H9 (cell line): ENCODE data around the gene METRN. TPM values are rescaled to one million over a fixed set of nuclear protein-coding genes. Genes with fewer than 3 reads are reported as not detected.

Experiments used
- DNase-seq: peaks from one replicate; pipeline ENCODE4 v3.0.0-alpha.2; 2017
- H2AFZ ChIP-seq: one replicate; pipeline ENCODE4 v1.6.1; 2013; ENCODE audit warnings: mild to moderate bottlenecking, low read length, control low read depth, moderate library complexity
- H2AK5ac ChIP-seq: 2 replicates; pipeline ENCODE4 v1.6.1; 2013; ENCODE audit warnings: low read length, control low read depth, mixed read lengths; ENCODE audit not compliant: insufficient read length
- H2BK120ac ChIP-seq: one replicate; pipeline ENCODE4 v1.6.1; 2013; ENCODE audit warnings: low read depth, mild to moderate bottlenecking, low read length, control low read depth, inconsistent platforms; ENCODE audit not compliant: poor library complexity, severe bottlenecking
- H2BK12ac ChIP-seq: 2 replicates; pipeline ENCODE4 v1.6.1; 2013; ENCODE audit warnings: low read length, control low read depth, mixed read lengths, low read depth; ENCODE audit not compliant: insufficient read length
- H2BK15ac ChIP-seq: 2 replicates; pipeline ENCODE4 v1.6.1; 2013; ENCODE audit warnings: low read depth, low read length, control low read depth
- H2BK20ac ChIP-seq: one replicate; pipeline ENCODE4 v1.6.1; 2013; ENCODE audit warnings: low read depth, mild to moderate bottlenecking, low read length, control low read depth, inconsistent platforms; ENCODE audit not compliant: poor library complexity, severe bottlenecking
- H2BK5ac ChIP-seq: 2 replicates; pipeline ENCODE4 v1.6.1; 2013; ENCODE audit warnings: low read length, control low read depth, mixed read lengths; ENCODE audit not compliant: insufficient read length
- H3K14ac ChIP-seq: 2 replicates; pipeline ENCODE4 v1.6.1; 2013; ENCODE audit warnings: low read length, control low read depth; ENCODE audit not compliant: insufficient read depth
- H3K18ac ChIP-seq: 2 replicates; pipeline ENCODE4 v1.6.1; 2013; ENCODE audit warnings: low read depth, mild to moderate bottlenecking, mixed read lengths, low read length, control low read depth; ENCODE audit not compliant: insufficient read length
- H3K23ac ChIP-seq: 2 replicates; pipeline ENCODE4 v1.6.1; 2013; ENCODE audit warnings: low read length, control low read depth, mixed read lengths, low read depth; ENCODE audit not compliant: insufficient read length
- H3K23me2 ChIP-seq: 2 replicates; pipeline ENCODE4 v1.6.1; 2013; ENCODE audit warnings: low read depth, mild to moderate bottlenecking, mixed read lengths, low read length, control low read depth; ENCODE audit not compliant: insufficient read length, poor library complexity, severe bottlenecking
- H3K27ac ChIP-seq: 2 replicates; pipeline ENCODE4 v1.5.1; 2013; ENCODE audit warnings: low read length, control low read depth, mixed read lengths, low read depth; ENCODE audit not compliant: insufficient read length
- H3K27me3 ChIP-seq: 2 replicates; pipeline ENCODE4 v1.6.1; 2013; ENCODE audit warnings: low read length, control low read depth, inconsistent platforms; ENCODE audit not compliant: insufficient read depth
- H3K4ac ChIP-seq: 2 replicates; pipeline ENCODE4 v1.6.1; 2013; ENCODE audit warnings: low read depth, mild to moderate bottlenecking, control low read depth, inconsistent platforms, low read length, moderate library complexity
- H3K4me1 ChIP-seq: 2 replicates; pipeline ENCODE4 v1.6.1; 2013; ENCODE audit warnings: low read length, control low read depth, inconsistent platforms; ENCODE audit not compliant: insufficient read depth
- H3K4me2 ChIP-seq: 2 replicates; pipeline ENCODE4 v1.6.1; 2013; ENCODE audit warnings: low read length, control low read depth, mixed read lengths; ENCODE audit not compliant: insufficient read length, insufficient read depth
- H3K56ac ChIP-seq: 2 replicates; pipeline ENCODE4 v1.6.1; 2013; ENCODE audit warnings: low read depth, mild to moderate bottlenecking, mixed read lengths, low read length, control low read depth; ENCODE audit not compliant: insufficient read length
- H3K79me1 ChIP-seq: 2 replicates; pipeline ENCODE4 v1.6.1; 2013; ENCODE audit warnings: low read depth, mild to moderate bottlenecking, moderate library complexity, low read length, control low read depth, inconsistent platforms; ENCODE audit not compliant: insufficient read depth, poor library complexity, severe bottlenecking
- H3K79me2 ChIP-seq: 2 replicates; pipeline ENCODE4 v1.6.1; 2013; ENCODE audit warnings: low read length, control low read depth, inconsistent platforms; ENCODE audit not compliant: insufficient read depth
- H3K9ac ChIP-seq: 2 replicates; pipeline ENCODE4 v1.6.1; 2013; ENCODE audit warnings: low read length, control low read depth, mixed read lengths; ENCODE audit not compliant: insufficient read length; ENCODE audit errors: extremely low read depth
- H3K9me3 ChIP-seq: one replicate; pipeline ENCODE4 v1.6.1; 2013; ENCODE audit warnings: low read depth, low read length, inconsistent platforms; ENCODE audit not compliant: control insufficient read depth
- H3T11ph ChIP-seq: one replicate; pipeline ENCODE4 v1.6.1; 2013; ENCODE audit warnings: mild to moderate bottlenecking, low read length, control low read depth, inconsistent platforms
- H4K20me1 ChIP-seq: one replicate; pipeline ENCODE4 v1.6.1; 2013; ENCODE audit not compliant: control insufficient read depth, insufficient read length, insufficient read depth
- H4K5ac ChIP-seq: 2 replicates; pipeline ENCODE4 v1.6.1; 2013; ENCODE audit warnings: low read depth, mild to moderate bottlenecking, mixed read lengths, low read length, control low read depth; ENCODE audit not compliant: insufficient read length
- H4K8ac ChIP-seq: replicated peaks from 2 replicates; pipeline ENCODE4 v1.6.1; 2013; ENCODE audit warnings: low read length, control low read depth, mixed read lengths, low read depth; ENCODE audit not compliant: insufficient read length
- H4K91ac ChIP-seq: 2 replicates; pipeline ENCODE4 v1.6.1; 2013; ENCODE audit warnings: low read depth, mild to moderate bottlenecking, moderate library complexity, mixed read lengths, low read length, control low read depth; ENCODE audit not compliant: insufficient read length
- H3K27ac Mint-ChIP-seq, 3 experiments: 2 replicates in 2 of 3; 3 replicates in 1 of 3; pipeline ENCODE4 v1.8.0; 2020 to 2021; ENCODE audit warnings: mixed read lengths in 3 of 3, mild to moderate bottlenecking in 1 of 3, moderate library complexity in 1 of 3
- H3K27me3 Mint-ChIP-seq: 2 replicates; pipeline ENCODE4 v1.8.0; 2021; ENCODE audit warnings: low read depth, mild to moderate bottlenecking, moderate library complexity, mixed read lengths
- H3K36me3 Mint-ChIP-seq, 3 experiments: 2 replicates in 2 of 3; 3 replicates in 1 of 3; pipeline ENCODE4 v1.8.0; 2020 to 2021; ENCODE audit warnings: low read depth in 3 of 3, mixed read lengths in 3 of 3; ENCODE audit not compliant: insufficient read depth in 1 of 3
- H3K4me1 Mint-ChIP-seq, 2 experiments: 2 replicates each; pipeline ENCODE4 v1.8.0; 2020; ENCODE audit warnings: mixed read lengths in 2 of 2
- H3K4me3 Mint-ChIP-seq, 2 experiments: 2 replicates in 1 of 2; 3 replicates in 1 of 2; pipeline ENCODE4 v1.8.0; 2020 to 2021; ENCODE audit warnings: mild to moderate bottlenecking in 2 of 2, mixed read lengths in 2 of 2, moderate library complexity in 1 of 2
- H3K9me3 Mint-ChIP-seq, 2 experiments: 2 replicates in 1 of 2; 3 replicates in 1 of 2; pipeline ENCODE4 v1.8.0; 2020; ENCODE audit warnings: mild to moderate bottlenecking in 2 of 2, mixed read lengths in 2 of 2, moderate library complexity in 1 of 2
- WGBS: extraction: QIAGEN DNeasy Blood & Tissue Kit; methylation state at CpG from one replicate; pipeline ENCODE4 v1.1.7; 2013; ENCODE audit warnings: missing lambda C conversion rate, low lambda C conversion rate, mixed read lengths; ENCODE audit not compliant: insufficient read length; ENCODE audit errors: extremely low coverage; 5-methylcytosine and 5-hydroxymethylcytosine counted together
- total RNA-seq: library from RNA; stranded (reverse); gene quantifications from 2 replicates; pipeline ENCODE4 v1.2.1, GENCODE V29; 2021
- TF ChIP-seq, protein P1 (sequence below): fragments of 200-600 bp; sonication (generic); conservative IDR thresholded peaks from 3 replicates; pipeline ENCODE4 v1.8.0; 2021; ENCODE audit warnings: antibody characterized with exemption, mild to moderate bottlenecking

METRN gene
- total RNA-seq, 1 experiment from 2014 or later, result 26.2 TPM

- Histone ChIP-seq H3K27me3 (no peaks in the 10 kb centered on the region), H3K9ac (no peak overlapping the region), H4K20me1 (no peaks in the 10 kb centered on the region), H3K23ac (no peak overlapping the region), H2BK20ac (no peak overlapping the region), H2AK5ac (no peak overlapping the region), H2BK120ac (no peak overlapping the region), H2BK15ac (no peak overlapping the region), H3K9me3 (no peaks in the 10 kb centered on the region), H3K27ac (no peak overlapping the region), H4K8ac (no peak overlapping the region), H3K4me2 (no peak overlapping the region), H2BK12ac (no peak overlapping the region), H3K4me1 (peaks cover 2% of the 10 kb centered on the region; the same call in 1 of the 2 replicates), H4K91ac (no peak overlapping the region), H3K56ac (no peak overlapping the region), H3K79me2 (no peaks in the 10 kb centered on the region), H3T11ph (no peak overlapping the region), H3K23me2 (peaks cover 10% of the 10 kb centered on the region), H3K14ac (no peak overlapping the region), H3K4ac (no peak overlapping the region), H3K18ac (no peak overlapping the region), H3K79me1 (no peaks in the 10 kb centered on the region), H2BK5ac (no peak overlapping the region), H4K5ac (no peak overlapping the region), H2AFZ (no peak overlapping the region)
- Mint-ChIP-seq H3K4me3 (no peak overlapping the region), H3K27ac (no peak overlapping the region), H3K9me3 (no peaks in the 10 kb centered on the region), H3K36me3 (peaks cover 5 to 35% (median 29%) of the 10 kb centered on the region in 3 experiments; a peak in 6 of 7 replicates), H3K4me1 (peaks cover 9 to 13% of the 10 kb centered on the region in 2 experiments), H3K27me3 (no peaks in the 10 kb centered on the region)
- no CpG with 5 or more reads among the region's 29 CpGs for WGBS
- no peak for DNase-seq
- TF ChIP-seq, protein P1, sequence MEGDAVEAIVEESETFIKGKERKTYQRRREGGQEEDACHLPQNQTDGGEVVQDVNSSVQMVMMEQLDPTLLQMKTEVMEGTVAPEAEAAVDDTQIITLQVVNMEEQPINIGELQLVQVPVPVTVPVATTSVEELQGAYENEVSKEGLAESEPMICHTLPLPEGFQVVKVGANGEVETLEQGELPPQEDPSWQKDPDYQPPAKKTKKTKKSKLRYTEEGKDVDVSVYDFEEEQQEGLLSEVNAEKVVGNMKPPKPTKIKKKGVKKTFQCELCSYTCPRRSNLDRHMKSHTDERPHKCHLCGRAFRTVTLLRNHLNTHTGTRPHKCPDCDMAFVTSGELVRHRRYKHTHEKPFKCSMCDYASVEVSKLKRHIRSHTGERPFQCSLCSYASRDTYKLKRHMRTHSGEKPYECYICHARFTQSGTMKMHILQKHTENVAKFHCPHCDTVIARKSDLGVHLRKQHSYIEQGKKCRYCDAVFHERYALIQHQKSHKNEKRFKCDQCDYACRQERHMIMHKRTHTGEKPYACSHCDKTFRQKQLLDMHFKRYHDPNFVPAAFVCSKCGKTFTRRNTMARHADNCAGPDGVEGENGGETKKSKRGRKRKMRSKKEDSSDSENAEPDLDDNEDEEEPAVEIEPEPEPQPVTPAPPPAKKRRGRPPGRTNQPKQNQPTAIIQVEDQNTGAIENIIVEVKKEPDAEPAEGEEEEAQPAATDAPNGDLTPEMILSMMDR, result no peak
Measured at GRCh38 chr16:736936-737481, 22.1 kb downstream of the METRN start.
